ENCODE measurements around the gene HTR4.

DNA sequence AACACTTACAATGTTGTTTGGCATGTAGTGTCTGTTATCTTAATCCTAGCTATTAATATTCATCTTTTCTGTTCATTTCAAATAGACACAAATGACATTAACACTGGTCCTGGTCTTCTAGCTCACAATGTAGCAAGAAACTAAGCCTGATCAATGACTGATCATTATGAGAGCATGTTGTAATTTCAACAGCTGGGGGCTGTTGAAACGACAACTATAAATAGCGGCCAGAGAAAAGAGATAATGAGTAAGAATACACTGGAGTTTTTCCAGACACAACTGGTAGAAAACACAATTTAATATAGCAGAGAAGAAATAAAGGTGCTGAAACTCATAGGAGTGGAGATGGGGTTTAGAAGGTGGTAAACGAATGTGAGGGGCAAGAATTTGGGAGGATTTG lies 89.2 kb downstream of the HTR4 start:
- TF ChIP-seq FOS (IDR thresholded peaks at IDR 0.05; ENCODE audit: borderline replicate concordance, insufficient read depth, low read length), result no peak
- TF ChIP-seq MYC (IDR thresholded peaks at IDR 0.05; ENCODE audit: low read depth, low read length), result no peak
- TF ChIP-seq, protein P1, sequence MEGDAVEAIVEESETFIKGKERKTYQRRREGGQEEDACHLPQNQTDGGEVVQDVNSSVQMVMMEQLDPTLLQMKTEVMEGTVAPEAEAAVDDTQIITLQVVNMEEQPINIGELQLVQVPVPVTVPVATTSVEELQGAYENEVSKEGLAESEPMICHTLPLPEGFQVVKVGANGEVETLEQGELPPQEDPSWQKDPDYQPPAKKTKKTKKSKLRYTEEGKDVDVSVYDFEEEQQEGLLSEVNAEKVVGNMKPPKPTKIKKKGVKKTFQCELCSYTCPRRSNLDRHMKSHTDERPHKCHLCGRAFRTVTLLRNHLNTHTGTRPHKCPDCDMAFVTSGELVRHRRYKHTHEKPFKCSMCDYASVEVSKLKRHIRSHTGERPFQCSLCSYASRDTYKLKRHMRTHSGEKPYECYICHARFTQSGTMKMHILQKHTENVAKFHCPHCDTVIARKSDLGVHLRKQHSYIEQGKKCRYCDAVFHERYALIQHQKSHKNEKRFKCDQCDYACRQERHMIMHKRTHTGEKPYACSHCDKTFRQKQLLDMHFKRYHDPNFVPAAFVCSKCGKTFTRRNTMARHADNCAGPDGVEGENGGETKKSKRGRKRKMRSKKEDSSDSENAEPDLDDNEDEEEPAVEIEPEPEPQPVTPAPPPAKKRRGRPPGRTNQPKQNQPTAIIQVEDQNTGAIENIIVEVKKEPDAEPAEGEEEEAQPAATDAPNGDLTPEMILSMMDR (IDR thresholded peaks at IDR 0.05; ENCODE audit: extremely low read depth in 1 of 2, insufficient read depth in 1 of 2, low read depth in 1 of 2, low read length in 2 of 2), result no peak
- TF ChIP-seq EZH2 (IDR thresholded peaks at IDR 0.05; ENCODE audit: borderline replicate concordance, low read depth, low read length, severe bottlenecking), result no peak
- no peak for TF ChIP-seq POLR2A (IDR thresholded peaks at IDR 0.05; ENCODE audit: low read depth, low read length)
- TF ChIP-seq POLR2AphosphoS5 (IDR thresholded peaks at IDR 0.05; ENCODE audit: insufficient read depth, low read depth, low read length), result no peak
- no peak for TF ChIP-seq GATA2 (IDR thresholded peaks at IDR 0.05; ENCODE audit: insufficient read depth, insufficient read length, low read depth, low read length)
- TF ChIP-seq, protein P2, sequence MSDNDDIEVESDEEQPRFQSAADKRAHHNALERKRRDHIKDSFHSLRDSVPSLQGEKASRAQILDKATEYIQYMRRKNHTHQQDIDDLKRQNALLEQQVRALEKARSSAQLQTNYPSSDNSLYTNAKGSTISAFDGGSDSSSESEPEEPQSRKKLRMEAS (IDR thresholded peaks at IDR 0.05; ENCODE audit: insufficient read depth, insufficient read length), result no peak
